SU-DHL-6 (cell line): ENCODE data around the gene PARP1.

Experiments
- H2AFZ ChIP-seq: fragments of 200-600 bp; sonication (generic); 2 replicates; pipeline ENCODE4 v1.6.1; 2014; ENCODE audit warnings: low read depth, mild to moderate bottlenecking, moderate library complexity, mixed read lengths, antibody characterized with exemption, low read length; ENCODE audit not compliant: severe bottlenecking
- H3F3A ChIP-seq: fragments of 200-600 bp; shearing (Covaris generic); 2 replicates; pipeline ENCODE4 v1.6.0; 2016; ENCODE audit warnings: antibody characterized with exemption, mild to moderate bottlenecking; ENCODE audit not compliant: insufficient read depth
- H3K27ac ChIP-seq: fragments of 200-600 bp; sonication (generic); 2 replicates; pipeline ENCODE4 v1.5.1; 2016; ENCODE audit warnings: low read depth, mild to moderate bottlenecking, low read length, moderate library complexity, mixed read lengths
- H3K27me3 ChIP-seq: fragments of 200-600 bp; sonication (generic), shearing (Covaris generic); 2 replicates; pipeline ENCODE4 v1.6.0; 2014; ENCODE audit warnings: mild to moderate bottlenecking, low read length
- H3K36me3 ChIP-seq: fragments of 200-600 bp; sonication (generic); 2 replicates; pipeline ENCODE4 v1.6.1; 2014; ENCODE audit warnings: mild to moderate bottlenecking, low read length, mixed read lengths
- H3K4me2 ChIP-seq: fragments of 300-600, 200-600 bp; shearing (Covaris generic), sonication (generic); 2 replicates; pipeline ENCODE4 v1.6.0; 2014; ENCODE audit warnings: low read length, low read depth, mild to moderate bottlenecking; ENCODE audit not compliant: poor library complexity, severe bottlenecking
- H3K4me3 ChIP-seq: fragments of 200-600 bp; sonication (generic); 2 replicates; pipeline ENCODE4 v1.5.1; 2014; ENCODE audit warnings: antibody characterized with exemption, low read length, mild to moderate bottlenecking, mixed read lengths; ENCODE audit not compliant: insufficient read depth, poor library complexity, severe bottlenecking
- H3K79me2 ChIP-seq: fragments of 200-600 bp; sonication (generic); 2 replicates; pipeline ENCODE4 v1.6.1; 2014; ENCODE audit warnings: mild to moderate bottlenecking, low read length, moderate library complexity; ENCODE audit not compliant: insufficient read depth
- H3K9ac ChIP-seq: fragments of 200-600 bp; sonication (generic); 2 replicates; pipeline ENCODE4 v1.7.0; 2014; ENCODE audit warnings: mild to moderate bottlenecking, low read length
- H3K9me2 ChIP-seq: fragments of 200-600 bp; sonication (generic); replicated peaks from 2 replicates; pipeline ENCODE4 v1.6.1; 2014; ENCODE audit warnings: low read length; ENCODE audit not compliant: insufficient read depth
- H3K9me3 ChIP-seq: fragments of 200-600 bp; sonication (generic); 2 replicates; pipeline ENCODE4 v1.6.1; 2014; ENCODE audit warnings: low read length, mixed read lengths; ENCODE audit not compliant: insufficient read depth
- H4K20me1 ChIP-seq: fragments of 200-600 bp; sonication (generic); 2 replicates; pipeline ENCODE4 v1.6.1; 2014; ENCODE audit warnings: low read depth, mild to moderate bottlenecking, antibody characterized with exemption, low read length, moderate library complexity, mixed read lengths
- CTCF ChIP-seq: fragments of 200-600 bp; sonication (generic); IDR thresholded peaks from one replicate; pipeline ENCODE4 v1.5.1; 2017; ENCODE audit warnings: antibody characterized with exemption, mild to moderate bottlenecking, low read length, moderate library complexity; ENCODE audit not compliant: insufficient read depth, poor library complexity, severe bottlenecking
- EZH2phosphoT487 ChIP-seq: fragments of 200-600 bp; sonication (generic), shearing (Covaris generic); conservative IDR thresholded peaks from 2 replicates; pipeline ENCODE4 v1.6.1; 2018; ENCODE audit warnings: mild to moderate bottlenecking, antibody characterized with exemption, low read length, moderate library complexity, mixed read lengths

The PARP1 gene

DNA sequence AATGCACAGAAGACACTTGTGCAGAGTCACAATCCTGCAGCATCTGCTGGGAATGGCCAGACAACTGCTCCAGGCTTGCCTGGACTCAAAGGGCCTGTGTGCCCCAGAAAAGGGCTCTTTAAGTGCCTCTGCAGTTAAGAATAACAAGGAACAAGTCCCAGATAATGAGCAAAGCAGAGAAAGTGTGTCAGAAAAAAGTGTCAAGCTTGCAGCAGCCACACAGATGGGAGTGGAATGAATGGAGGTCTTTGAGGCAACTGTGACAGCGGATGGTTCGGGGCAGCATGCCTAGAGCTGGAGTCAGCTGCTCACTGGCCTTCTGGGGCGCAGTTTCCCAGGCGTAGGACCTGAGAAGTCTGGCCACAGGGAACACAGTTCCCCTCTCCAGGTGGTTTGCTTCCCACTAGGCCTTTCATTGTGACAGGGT lies 5.1 kb downstream of the PARP1 start:
- Histone ChIP-seq H3K4me3 (no peak overlapping the region), H3K4me2 (no peak overlapping the region), H3K79me2 (peaks cover 100% of the 10 kb centered on the region), H3K9me3 (no peaks in the 10 kb centered on the region), H3K36me3 (peaks cover 29% of the 10 kb centered on the region), H3K27me3 (no peaks in the 10 kb centered on the region), H3K9ac (no peak overlapping the region), H2AFZ (no peak overlapping the region), H3K9me2 (no peaks in the 10 kb centered on the region), H3F3A (peaks cover 22% of the 10 kb centered on the region), H4K20me1 (peaks cover 35% of the 10 kb centered on the region; the same call in 1 of the 2 replicates), H3K27ac (no peak overlapping the region)
- TF ChIP-seq CTCF: no peak
- TF ChIP-seq EZH2phosphoT487: no peak

- no peaks in the 10 kb centered on the region for H3K9me3 ChIP-seq
- H4K20me1 ChIP-seq: peaks cover 37% of the 10 kb centered on the region; the same call in 1 of the 2 replicates
- no peak overlapping the region for H3K27ac ChIP-seq
- peaks cover 12% of the 10 kb centered on the region for H3F3A ChIP-seq
- H2AFZ ChIP-seq: no peak overlapping the region
- H3K9me2 ChIP-seq: no peaks in the 10 kb centered on the region
- peaks cover 34% of the 10 kb centered on the region for H3K36me3 ChIP-seq
- no peak for TF ChIP-seq EZH2phosphoT487
- no peak for TF ChIP-seq CTCF
- H3K79me2 ChIP-seq: peaks cover 100% of the 10 kb centered on the region
- H3K27me3 ChIP-seq: no peaks in the 10 kb centered on the region
- no peak overlapping the region for H3K9ac ChIP-seq
- no peak overlapping the region for H3K4me2 ChIP-seq
- H3K4me3 ChIP-seq: no peak overlapping the region
These were observed 6.3 kb downstream of the PARP1 start for GRCh38 chr1:226401355-226402303.

- Histone ChIP-seq H2AFZ (no peak overlapping the region), H4K20me1 (peaks cover 34% of the 10 kb centered on the region; the same call in 1 of the 2 replicates), H3K79me2 (peaks cover 99% of the 10 kb centered on the region), H3K27me3 (no peaks in the 10 kb centered on the region), H3K27ac (no peak overlapping the region), H3K4me3 (no peak overlapping the region), H3F3A (peaks cover 3% of the 10 kb centered on the region), H3K9ac (no peak overlapping the region), H3K9me2 (no peaks in the 10 kb centered on the region), H3K4me2 (no peak overlapping the region), H3K9me3 (no peaks in the 10 kb centered on the region), H3K36me3 (peaks cover 36% of the 10 kb centered on the region)
- no peak for TF ChIP-seq CTCF
- TF ChIP-seq EZH2phosphoT487: no peak
These were observed 7.2 kb downstream of the PARP1 start for GRCh38 chr1:226400519-226401354.
